SK-N-SH (cell line): ENCODE data around the gene ARHGEF11.

Experiments used
- CTCF ChIP-seq: fragments of 200-600 bp; sonication (generic); IDR thresholded peaks from 2 replicates; pipeline ENCODE4 v1.6.1; 2017; ENCODE audit warnings: antibody characterized with exemption, mild to moderate bottlenecking, moderate library complexity
- EZH2phosphoT487 ChIP-seq: fragments of 200-600 bp; sonication (generic); IDR thresholded peaks from 2 replicates; pipeline ENCODE4 v1.6.1; 2017; ENCODE audit warnings: low read depth, mixed run types, mild to moderate bottlenecking, antibody characterized with exemption, moderate library complexity, borderline replicate concordance
- MEF2A ChIP-seq: IDR thresholded peaks from 2 replicates; pipeline ENCODE4 v1.4.0; 2012; ENCODE audit warnings: low read depth, borderline replicate concordance
- TF ChIP-seq, protein P1 (sequence below): fragments of 150-350 bp; IDR thresholded peaks from 2 replicates; pipeline ENCODE4 v1.6.1; 2017; ENCODE audit warnings: antibody characterized with exemption, low read length, low read depth, borderline replicate concordance

- no peak for TF ChIP-seq CTCF
- TF ChIP-seq MEF2A = no peak
- TF ChIP-seq, protein P1, sequence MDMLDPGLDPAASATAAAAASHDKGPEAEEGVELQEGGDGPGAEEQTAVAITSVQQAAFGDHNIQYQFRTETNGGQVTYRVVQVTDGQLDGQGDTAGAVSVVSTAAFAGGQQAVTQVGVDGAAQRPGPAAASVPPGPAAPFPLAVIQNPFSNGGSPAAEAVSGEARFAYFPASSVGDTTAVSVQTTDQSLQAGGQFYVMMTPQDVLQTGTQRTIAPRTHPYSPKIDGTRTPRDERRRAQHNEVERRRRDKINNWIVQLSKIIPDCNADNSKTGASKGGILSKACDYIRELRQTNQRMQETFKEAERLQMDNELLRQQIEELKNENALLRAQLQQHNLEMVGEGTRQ = no peak
- no peak for TF ChIP-seq EZH2phosphoT487
Measured at GRCh38 chr1:156941675-156942074, 103.9 kb downstream of the ARHGEF11 start.
